ENCODE results near the gene CNTNAP2.
A peak's percentile ranks its signal among the peaks of the same experiment; 100 is the strongest.

Gene CNTNAP2

DNA sequence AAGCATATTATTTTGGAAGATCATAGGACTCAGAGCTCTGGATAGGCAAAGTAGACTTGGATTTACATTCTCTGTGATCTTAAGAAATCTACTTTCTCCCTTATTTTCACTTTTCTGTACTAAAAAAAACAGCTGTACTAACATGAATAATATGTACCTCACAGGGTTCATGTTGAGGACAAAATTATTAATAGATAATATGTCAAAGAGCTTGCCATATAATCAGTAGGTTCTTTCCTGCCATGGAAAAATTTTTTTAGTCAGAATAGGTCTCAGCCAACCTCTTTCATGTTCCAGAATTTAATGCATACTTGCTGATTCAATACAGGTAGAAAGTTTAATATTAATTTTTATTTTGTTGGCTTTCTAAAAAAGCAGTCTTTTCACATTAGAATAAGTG, 1693.7 kb downstream of the CNTNAP2 start:
- no peak for DNase-seq

GRCh38 chr7:147811923-147812322, 1695.3 kb downstream of the CNTNAP2 start:
- no peak for DNase-seq

DNA sequence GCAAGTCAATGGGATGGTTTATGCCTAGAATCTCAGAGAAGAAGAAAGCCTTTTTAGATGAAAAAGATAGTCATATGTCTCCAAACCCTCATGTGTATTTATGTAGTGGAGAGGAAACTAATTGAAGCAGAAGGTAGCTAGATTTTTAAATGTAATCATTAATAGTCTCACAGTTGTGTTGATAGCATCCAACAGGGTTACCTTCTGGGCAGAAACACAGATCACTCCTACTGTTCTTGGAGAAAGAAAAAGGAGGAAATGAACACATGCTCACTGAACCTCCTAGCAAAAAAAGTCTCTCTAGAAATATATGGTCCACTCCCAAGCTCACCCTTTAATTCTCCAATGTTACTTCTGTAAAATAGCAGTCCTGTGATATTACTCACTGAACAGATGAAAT, 1696.7 kb downstream of the CNTNAP2 start:
- DNase-seq: peak; percentile 24

- no peak for DNase-seq
These were observed 1701.7 kb downstream of the CNTNAP2 start for GRCh38 chr7:147818317-147818716.

- no peak for DNase-seq
These were observed 1708.1 kb downstream of the CNTNAP2 start for GRCh38 chr7:147824671-147825070.

GRCh38 chr7:147829016-147829415, 1712.4 kb downstream of the CNTNAP2 start:
- DNase-seq: peak; percentile 72

GRCh38 chr7:147833557-147833956, 1717.0 kb downstream of the CNTNAP2 start:
- no peak for DNase-seq

DNA sequence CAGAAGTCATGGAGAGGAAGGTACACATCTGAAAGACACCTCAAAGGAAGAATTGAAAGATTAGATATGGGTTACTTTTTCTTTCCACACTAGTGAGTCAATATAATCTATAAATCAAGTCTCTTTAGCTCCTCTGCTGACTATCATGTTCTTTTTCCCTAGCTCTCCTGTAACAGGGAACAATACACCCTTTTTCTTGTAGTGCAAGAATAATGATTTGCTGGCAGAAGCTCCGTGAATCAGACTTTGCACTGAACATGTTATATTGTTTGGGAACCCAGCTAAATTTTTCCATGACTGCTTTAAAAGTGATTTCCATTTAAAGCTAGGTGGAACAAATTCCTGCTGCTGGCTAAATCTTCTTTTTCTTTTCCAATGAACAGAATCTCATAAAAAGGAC, 1717.4 kb downstream of the CNTNAP2 start:
- no peak for DNase-seq

GRCh38 chr7:147852833-147853232, 1736.2 kb downstream of the CNTNAP2 start:
- no peak for DNase-seq

GRCh38 chr7:147857152-147858140, 1740.8 kb downstream of the CNTNAP2 start:
- DNase-seq: no peak

DNA sequence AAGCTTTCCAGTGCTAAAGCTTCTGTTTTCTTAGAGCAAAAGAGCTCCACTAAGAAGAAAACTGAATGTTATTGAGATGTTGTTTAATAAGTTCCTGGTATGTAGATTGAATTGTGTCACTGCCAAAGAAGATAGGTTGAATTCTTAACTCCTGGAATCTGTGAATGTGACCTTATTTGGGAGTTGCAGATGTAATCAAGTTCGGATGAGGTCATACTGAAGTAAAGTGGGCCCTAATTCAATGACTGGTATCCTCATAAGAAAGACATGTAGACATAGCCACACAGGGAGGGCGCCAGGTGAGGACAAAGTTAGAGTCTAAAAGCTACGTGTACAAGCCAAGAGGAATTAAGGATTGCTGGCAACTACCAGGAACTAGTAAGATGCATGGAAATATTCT, 1741.8 kb downstream of the CNTNAP2 start:
- DNase-seq: no peak

GRCh38 chr7:147859033-147859432, 1742.4 kb downstream of the CNTNAP2 start:
- DNase-seq: no peak

DNA sequence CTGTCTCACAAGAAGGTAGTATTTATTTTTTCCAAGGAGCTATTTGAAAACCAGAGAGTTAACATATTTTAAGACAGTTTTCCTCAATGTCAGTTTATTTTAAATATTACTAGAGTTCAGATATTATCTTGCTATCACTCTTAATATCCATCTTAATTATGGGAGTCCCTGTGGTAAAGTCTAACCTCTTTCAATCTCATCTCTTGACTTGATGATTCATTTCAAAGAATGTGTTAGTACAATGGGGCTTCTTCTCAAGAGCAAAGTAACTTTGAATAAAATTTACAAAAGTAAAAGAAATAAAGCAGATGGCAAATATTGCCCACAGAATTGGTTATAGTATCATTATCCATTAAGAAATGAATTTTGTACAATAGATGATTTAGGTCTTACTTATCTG, 1742.9 kb downstream of the CNTNAP2 start:
- DNase-seq: no peak

GRCh38 chr7:147861058-147861716, 1744.6 kb downstream of the CNTNAP2 start:
- no peak for DNase-seq

- no peak for DNase-seq
These were observed 1745.3 kb downstream of the CNTNAP2 start for GRCh38 chr7:147861945-147862344.

DNA sequence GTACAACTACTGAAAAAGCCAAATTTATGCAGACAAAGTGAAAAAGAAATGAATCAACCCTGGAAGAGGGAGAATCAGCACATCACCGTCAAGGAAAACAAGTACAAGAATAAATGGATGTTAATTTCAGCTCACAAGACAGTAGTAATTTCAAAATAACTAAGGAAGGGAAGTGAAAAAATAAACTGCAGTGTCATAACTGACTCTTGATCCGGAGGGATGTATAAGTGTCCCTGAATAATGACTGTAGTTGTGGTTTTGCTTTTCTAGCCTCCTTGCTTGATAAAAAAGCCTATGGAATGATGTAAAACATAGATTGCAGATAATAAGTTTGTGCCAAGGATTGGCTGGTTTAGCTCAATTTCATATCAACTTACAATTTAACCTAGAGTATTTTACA, 1752.9 kb downstream of the CNTNAP2 start:
- DNase-seq: no peak

- DNase-seq: no peak
These were observed 1762.5 kb downstream of the CNTNAP2 start for GRCh38 chr7:147878912-147879661.

GRCh38 chr7:147885869-147886268, 1769.3 kb downstream of the CNTNAP2 start:
- no peak for DNase-seq

- DNase-seq: no peak
These were observed 1777.7 kb downstream of the CNTNAP2 start for GRCh38 chr7:147894271-147894670.

DNA sequence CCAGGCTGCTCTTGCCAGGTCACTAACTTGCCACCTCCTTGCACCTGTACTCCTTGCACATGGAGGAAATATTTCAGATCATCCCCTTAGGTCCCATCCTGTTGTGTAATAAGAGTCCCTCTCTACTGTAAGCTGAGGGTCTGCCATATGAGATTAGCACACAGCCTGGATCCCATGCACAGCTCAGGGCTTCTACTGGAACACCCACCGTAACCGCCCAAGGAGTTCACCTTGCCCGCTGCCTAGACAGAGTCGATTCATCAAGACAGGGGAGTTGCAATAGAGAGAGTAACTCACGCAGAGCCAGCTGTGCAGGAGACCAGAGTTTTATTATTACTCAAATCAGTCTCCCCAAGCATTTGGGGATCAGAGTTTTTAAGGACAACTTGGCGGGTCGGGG, 1779.5 kb downstream of the CNTNAP2 start:
- no peak for DNase-seq

GRCh38 chr7:147903536-147904218, 1787.1 kb downstream of the CNTNAP2 start:
- DNase-seq: no peak

GRCh38 chr7:147904219-147904576, 1787.6 kb downstream of the CNTNAP2 start:
- DNase-seq: no peak

Measured in DMS 273 treated with DMSO at 0.1 percent for 48 hours (cell line).